Astrocyte (in vitro differentiated cells and primary cell): ENCODE data around the gene TBC1D19. TPM values are rescaled to one million over a fixed set of nuclear protein-coding genes. Genes with fewer than 3 reads are reported as not detected.

Experiments used
- DNase-seq: peaks from one replicate; pipeline ENCODE4 v3.0.0-alpha.2; 2010; ENCODE audit warnings: low read depth
- FAIRE-seq: peaks from 2 replicates; lab custom pipeline; 2011; peaks lifted over from hg19 to GRCh38; lab: Jason Lieb, UNC
- H2AFZ ChIP-seq: 2 replicates; pipeline ENCODE4 v1.6.0; 2012; ENCODE audit warnings: low read depth, low read length, inconsistent platforms
- H3K27ac ChIP-seq: 2 replicates; pipeline ENCODE4 v1.5.1; 2011; ENCODE audit warnings: low read depth, low read length, inconsistent platforms
- H3K27me3 ChIP-seq: 2 replicates; pipeline ENCODE4 v1.6.0; 2011; ENCODE audit warnings: low read length, inconsistent platforms; ENCODE audit not compliant: insufficient read depth
- H3K36me3 ChIP-seq: 2 replicates; pipeline ENCODE4 v1.5.1; 2011; ENCODE audit warnings: low read length, inconsistent platforms; ENCODE audit not compliant: insufficient read depth
- H3K4me1 ChIP-seq: 2 replicates; pipeline ENCODE4 v1.5.1; 2011; ENCODE audit warnings: low read length, inconsistent platforms; ENCODE audit not compliant: insufficient read depth
- H3K4me2 ChIP-seq: 2 replicates; pipeline ENCODE4 v1.6.0; 2012; ENCODE audit warnings: low read length, inconsistent platforms
- H3K4me3 ChIP-seq: 2 replicates; pipeline ENCODE4 v1.5.1; 2011; ENCODE audit warnings: low read depth, mild to moderate bottlenecking, low read length, inconsistent platforms; ENCODE audit not compliant: insufficient read depth
- H3K79me2 ChIP-seq: 2 replicates; pipeline ENCODE4 v1.6.0; 2012; ENCODE audit warnings: mild to moderate bottlenecking, low read length, inconsistent platforms; ENCODE audit not compliant: insufficient read depth
- H3K9ac ChIP-seq: 2 replicates; pipeline ENCODE4 v1.6.0; 2012; ENCODE audit warnings: mild to moderate bottlenecking, low read length, inconsistent platforms
- H3K9me3 ChIP-seq: 2 replicates; pipeline ENCODE4 v1.5.1; 2012; ENCODE audit warnings: low read depth, mild to moderate bottlenecking, low read length, inconsistent platforms; ENCODE audit not compliant: insufficient read depth
- H4K20me1 ChIP-seq: 2 replicates; pipeline ENCODE4 v1.6.0; 2012; ENCODE audit warnings: low read length, inconsistent platforms; ENCODE audit not compliant: insufficient read depth
- H3K27ac Mint-ChIP-seq: one replicate; pipeline ENCODE4 v1.8.0; 2021; ENCODE audit warnings: mild to moderate bottlenecking, mixed read lengths; ENCODE audit not compliant: unreplicated experiment
- H3K27me3 Mint-ChIP-seq: one replicate; pipeline ENCODE4 v1.8.0; 2021; ENCODE audit warnings: low read depth, mixed read lengths; ENCODE audit not compliant: unreplicated experiment
- H3K36me3 Mint-ChIP-seq: one replicate; pipeline ENCODE4 v1.8.0; 2021; ENCODE audit warnings: low read depth, mixed read lengths; ENCODE audit not compliant: unreplicated experiment
- H3K4me1 Mint-ChIP-seq: one replicate; pipeline ENCODE4 v1.8.0; 2021; ENCODE audit warnings: low read depth, mixed read lengths; ENCODE audit not compliant: unreplicated experiment
- H3K4me3 Mint-ChIP-seq: one replicate; pipeline ENCODE4 v1.8.0; 2021; ENCODE audit warnings: mild to moderate bottlenecking, moderate library complexity, mixed read lengths; ENCODE audit not compliant: unreplicated experiment
- H3K9me3 Mint-ChIP-seq: one replicate; pipeline ENCODE4 v1.8.0; 2021; ENCODE audit warnings: mild to moderate bottlenecking, mixed read lengths; ENCODE audit not compliant: unreplicated experiment
- EZH2 ChIP-seq: IDR thresholded peaks from 2 replicates; pipeline ENCODE4 v1.6.1; 2012; ENCODE audit warnings: mild to moderate bottlenecking, low read length, inconsistent platforms; ENCODE audit not compliant: insufficient read depth
- total RNA-seq: library from RNA; stranded (reverse); gene quantifications from 2 replicates; pipeline ENCODE4 v1.2.1, GENCODE V29; 2021
- TF ChIP-seq, protein P1 (sequence below): IDR thresholded peaks from 2 replicates; pipeline ENCODE4 v1.5.1; 2011; ENCODE audit warnings: low read depth, mild to moderate bottlenecking, inconsistent platforms, low read length, moderate library complexity; ENCODE audit not compliant: insufficient read depth

The TBC1D19 gene
- total RNA-seq, 1 donor from 2014 or later: 10.5 TPM

DNA sequence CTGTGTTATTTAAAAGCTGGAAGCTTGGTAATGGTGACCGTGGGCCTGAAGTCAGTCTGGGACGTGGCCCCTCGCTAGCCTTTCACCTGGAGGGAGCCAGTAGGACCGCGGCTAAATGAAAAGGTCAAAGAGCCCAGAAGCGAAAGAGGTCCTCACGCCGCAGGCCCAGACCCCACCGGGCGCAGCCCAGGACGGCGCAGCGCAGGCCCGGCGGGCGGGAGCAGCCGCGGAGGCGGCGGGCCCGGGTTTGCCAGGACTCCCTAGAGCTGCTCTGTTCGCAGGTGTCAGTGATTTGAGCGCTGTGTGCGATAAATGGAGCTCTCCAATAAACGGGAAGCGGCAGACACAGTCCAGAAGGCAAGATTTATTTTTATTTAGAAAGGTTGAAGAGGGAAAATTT, 220.6 kb downstream of the TBC1D19 start:
- no peaks in the 10 kb centered on the region for H3K9me3 ChIP-seq
- H3K27me3 Mint-ChIP-seq: peaks cover 4% of the 10 kb centered on the region
- no peaks in the 10 kb centered on the region for H3K27me3 ChIP-seq
- no peaks in the 10 kb centered on the region for H4K20me1 ChIP-seq
- H3K36me3 Mint-ChIP-seq: peaks cover 2% of the 10 kb centered on the region
- no peaks in the 10 kb centered on the region for H3K4me1 ChIP-seq
- H3K4me1 Mint-ChIP-seq: peaks cover 8% of the 10 kb centered on the region
- H2AFZ ChIP-seq: no peak overlapping the region
- H3K36me3 ChIP-seq: no peaks in the 10 kb centered on the region
- no peak overlapping the region for H3K4me3 ChIP-seq
- peaks cover 2% of the 10 kb centered on the region for H3K9me3 Mint-ChIP-seq
- no peak overlapping the region for H3K4me2 ChIP-seq
- no peak overlapping the region for H3K4me3 Mint-ChIP-seq
- H3K27ac Mint-ChIP-seq: no peak overlapping the region
- H3K27ac ChIP-seq: no peak overlapping the region
- no peak for DNase-seq
- no peaks in the 10 kb centered on the region for H3K79me2 ChIP-seq
- FAIRE-seq: no peak
- no peak overlapping the region for H3K9ac ChIP-seq
- no peak for TF ChIP-seq EZH2

DNA sequence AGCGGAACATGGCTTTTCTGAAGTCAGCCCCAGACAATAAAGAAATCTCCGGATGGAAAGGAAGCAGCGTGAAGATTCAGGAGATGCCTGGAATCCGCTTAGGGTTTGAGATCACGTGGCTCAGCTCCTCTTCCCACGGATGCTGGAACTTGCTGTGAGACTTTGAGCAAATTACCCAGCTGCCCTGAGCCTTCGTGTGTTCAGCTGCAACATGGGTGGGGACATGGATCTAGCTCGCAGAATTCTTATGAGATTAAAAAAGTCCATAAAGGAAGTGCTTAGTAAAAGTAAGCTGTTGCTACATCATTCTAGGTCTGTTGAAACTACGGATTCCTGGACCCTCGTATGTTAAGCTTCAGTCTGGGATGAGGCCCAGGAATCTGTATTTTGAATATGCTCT, 221.0 kb downstream of the TBC1D19 start:
- Mint-ChIP-seq H3K4me3 (no peak overlapping the region), H3K27me3 (peaks cover 4% of the 10 kb centered on the region), H3K36me3 (peaks cover 2% of the 10 kb centered on the region), H3K27ac (no peak overlapping the region), H3K9me3 (peaks cover 2% of the 10 kb centered on the region), H3K4me1 (peaks cover 8% of the 10 kb centered on the region)
- Histone ChIP-seq H2AFZ (no peak overlapping the region), H3K27me3 (no peaks in the 10 kb centered on the region), H3K4me3 (no peak overlapping the region), H3K9me3 (no peaks in the 10 kb centered on the region), H3K79me2 (no peaks in the 10 kb centered on the region), H3K4me2 (no peak overlapping the region), H3K27ac (no peak overlapping the region), H3K4me1 (no peaks in the 10 kb centered on the region), H3K9ac (no peak overlapping the region), H4K20me1 (no peaks in the 10 kb centered on the region), H3K36me3 (no peaks in the 10 kb centered on the region)
- TF ChIP-seq, protein P1, sequence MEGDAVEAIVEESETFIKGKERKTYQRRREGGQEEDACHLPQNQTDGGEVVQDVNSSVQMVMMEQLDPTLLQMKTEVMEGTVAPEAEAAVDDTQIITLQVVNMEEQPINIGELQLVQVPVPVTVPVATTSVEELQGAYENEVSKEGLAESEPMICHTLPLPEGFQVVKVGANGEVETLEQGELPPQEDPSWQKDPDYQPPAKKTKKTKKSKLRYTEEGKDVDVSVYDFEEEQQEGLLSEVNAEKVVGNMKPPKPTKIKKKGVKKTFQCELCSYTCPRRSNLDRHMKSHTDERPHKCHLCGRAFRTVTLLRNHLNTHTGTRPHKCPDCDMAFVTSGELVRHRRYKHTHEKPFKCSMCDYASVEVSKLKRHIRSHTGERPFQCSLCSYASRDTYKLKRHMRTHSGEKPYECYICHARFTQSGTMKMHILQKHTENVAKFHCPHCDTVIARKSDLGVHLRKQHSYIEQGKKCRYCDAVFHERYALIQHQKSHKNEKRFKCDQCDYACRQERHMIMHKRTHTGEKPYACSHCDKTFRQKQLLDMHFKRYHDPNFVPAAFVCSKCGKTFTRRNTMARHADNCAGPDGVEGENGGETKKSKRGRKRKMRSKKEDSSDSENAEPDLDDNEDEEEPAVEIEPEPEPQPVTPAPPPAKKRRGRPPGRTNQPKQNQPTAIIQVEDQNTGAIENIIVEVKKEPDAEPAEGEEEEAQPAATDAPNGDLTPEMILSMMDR: no peak
- TF ChIP-seq EZH2: no peak
- FAIRE-seq (no peak), DNase-seq (no peak)

Other genes with a start within 250 kb of the TBC1D19 start
- gene CCKAR, start 93.6 kb upstream of the TBC1D19 start, total RNA-seq: not detected in 2 replicates